ENCODE measurements around the gene EID2. TPM values are rescaled to one million over a fixed set of nuclear protein-coding genes. Genes with fewer than 3 reads are reported as not detected.

Gene EID2
- total and polyA plus RNA-seq, 10 donors: 7.9 to 17.7 (median 13.7) TPM

DNA sequence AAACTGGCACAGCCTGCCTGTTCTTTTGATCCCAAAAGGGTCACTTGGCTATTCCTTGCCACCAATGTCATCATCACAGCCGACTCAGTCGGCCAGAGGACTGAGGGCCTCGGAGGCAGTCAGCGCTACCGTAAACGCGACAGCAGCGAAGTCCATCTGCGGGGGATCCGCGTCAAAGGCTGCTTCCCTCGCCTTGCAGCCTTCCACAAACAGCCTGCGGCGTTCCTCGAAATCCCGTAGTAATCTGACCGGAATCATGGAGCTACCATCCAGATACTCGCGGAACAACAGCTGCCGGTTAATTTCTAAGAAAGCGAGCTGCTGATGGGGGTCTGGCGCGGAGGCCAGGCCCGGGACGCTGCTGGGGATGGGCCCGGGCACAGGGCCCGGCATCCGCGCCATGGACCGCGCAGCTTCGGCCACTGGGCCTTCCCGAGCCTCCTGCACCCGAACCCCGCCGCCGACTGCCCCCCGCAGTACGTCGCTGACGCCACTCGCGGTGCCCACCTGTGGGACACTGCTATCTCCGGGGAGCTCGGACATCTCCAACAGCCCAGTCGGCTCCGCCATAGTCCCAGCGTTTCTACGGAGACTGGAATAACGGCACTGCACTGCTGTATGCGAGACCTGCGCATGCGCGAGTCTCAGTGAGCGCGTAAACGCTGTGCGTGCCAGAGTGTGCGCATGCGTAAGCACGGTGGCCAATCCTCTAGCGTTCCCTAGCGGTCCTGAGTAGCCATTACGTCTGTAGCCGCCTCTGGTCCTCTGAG is 7.5 kb downstream of the EID2 start, which contains the start of gene EID2B:
TSS of gene EID2B (minus strand) at position 620 of the 770 bp plus-strand sequence. CDS start at position 570, 50 bp downstream.
- H3K27me3 ChIP-seq (replicated peaks in 1 of 7): no peaks in the 10 kb centered on the region
- peaks cover 5 to 43% (median 25%) of the 10 kb centered on the region in 6 donors for H3K4me1 ChIP-seq
- H3K27ac ChIP-seq: peak within 1 kb of the TSS; percentile 65 to 90 (median 82)
- peaks cover 0 to 5% (median 0%) of the 10 kb centered on the region in 6 donors for H3K36me3 ChIP-seq
- no peaks in the 10 kb centered on the region for H3K9me3 ChIP-seq
- 0 to 1% (median 0%) methylated on average over 46 to 65 of the region's 65 CpGs for WGBS, 5 donors
- peak within 1 kb of the TSS; percentile 56 to 92 (median 80) for H3K4me3 ChIP-seq
- intact Hi-C loops (cut with DNase I; ENCODE audit: low total_unique reads): loop anchor here (5.0 to 10.0 kb wide), 3 partner anchors 50 to 408 kb away; partner anchors contain the start of genes PAK4, SUPT5H and TIMM50
- DNase-seq: peak; percentile 99
- TF ChIP-seq POLR2AphosphoS5 (IDR thresholded peaks at IDR 0.05) (peak; percentile 90 to 95 (median 93)), POLR2A (IDR thresholded peaks at IDR 0.05) (peak in 1 of 3 donors; percentile 34)
- TF ChIP-seq, protein P1, sequence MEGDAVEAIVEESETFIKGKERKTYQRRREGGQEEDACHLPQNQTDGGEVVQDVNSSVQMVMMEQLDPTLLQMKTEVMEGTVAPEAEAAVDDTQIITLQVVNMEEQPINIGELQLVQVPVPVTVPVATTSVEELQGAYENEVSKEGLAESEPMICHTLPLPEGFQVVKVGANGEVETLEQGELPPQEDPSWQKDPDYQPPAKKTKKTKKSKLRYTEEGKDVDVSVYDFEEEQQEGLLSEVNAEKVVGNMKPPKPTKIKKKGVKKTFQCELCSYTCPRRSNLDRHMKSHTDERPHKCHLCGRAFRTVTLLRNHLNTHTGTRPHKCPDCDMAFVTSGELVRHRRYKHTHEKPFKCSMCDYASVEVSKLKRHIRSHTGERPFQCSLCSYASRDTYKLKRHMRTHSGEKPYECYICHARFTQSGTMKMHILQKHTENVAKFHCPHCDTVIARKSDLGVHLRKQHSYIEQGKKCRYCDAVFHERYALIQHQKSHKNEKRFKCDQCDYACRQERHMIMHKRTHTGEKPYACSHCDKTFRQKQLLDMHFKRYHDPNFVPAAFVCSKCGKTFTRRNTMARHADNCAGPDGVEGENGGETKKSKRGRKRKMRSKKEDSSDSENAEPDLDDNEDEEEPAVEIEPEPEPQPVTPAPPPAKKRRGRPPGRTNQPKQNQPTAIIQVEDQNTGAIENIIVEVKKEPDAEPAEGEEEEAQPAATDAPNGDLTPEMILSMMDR (IDR thresholded peaks at IDR 0.05 in 8 of 11, conservative IDR thresholded peaks at IDR 0.05 in 3 of 11): peak; percentile 94 to 100 (median 98)

DNA sequence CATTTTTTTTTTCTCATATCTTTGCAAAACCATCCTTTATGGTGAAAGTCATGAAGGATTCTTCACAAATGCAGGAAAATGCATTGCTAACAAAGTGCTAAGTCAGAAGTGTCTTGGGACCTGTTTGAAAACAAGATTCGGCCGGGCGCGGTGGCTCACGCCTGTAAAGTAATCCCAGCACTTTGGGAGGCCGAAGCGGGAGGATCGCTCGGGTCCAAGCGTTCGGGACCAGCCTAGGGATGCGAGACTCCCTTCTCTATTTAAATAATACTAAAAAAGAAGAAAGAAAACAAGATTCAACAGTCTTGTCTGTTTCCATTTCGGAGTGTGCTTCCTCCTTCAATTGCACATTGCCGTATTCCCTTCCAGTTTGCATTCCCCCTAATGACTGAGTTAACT is 8.1 kb downstream of the EID2 start:
- intact Hi-C loops (cut with DNase I; ENCODE audit: low total_unique reads): loop anchor here (5.0 to 10.0 kb wide), 3 partner anchors 50 to 407 kb away; partner anchors contain the start of genes PAK4, SUPT5H and TIMM50
- peak overlapping the region; percentile 56 to 92 (median 80) for H3K4me3 ChIP-seq
- no peaks in the 10 kb centered on the region for H3K27me3 ChIP-seq (replicated peaks in 1 of 7)
- H3K4me1 ChIP-seq: peaks cover 5 to 39% (median 23%) of the 10 kb centered on the region in 6 donors
- no peaks in the 10 kb centered on the region for H3K9me3 ChIP-seq
- TF ChIP-seq, protein P1 (IDR thresholded peaks at IDR 0.05 in 8 of 11, conservative IDR thresholded peaks at IDR 0.05 in 3 of 11): no peak
- no peak for TF ChIP-seq POLR2A (IDR thresholded peaks at IDR 0.05)
- TF ChIP-seq POLR2AphosphoS5 (IDR thresholded peaks at IDR 0.05): no peak
- H3K36me3 ChIP-seq: peaks cover 0 to 7% (median 0%) of the 10 kb centered on the region in 6 donors
- no peak for DNase-seq
- H3K27ac ChIP-seq: peak overlapping the region in 7 of 8 donors; percentile 65 to 90 (median 86)
- WGBS, 5 donors: 40 to 55% (median 49%) methylated on average over 14 of the region's 14 CpGs

DNA sequence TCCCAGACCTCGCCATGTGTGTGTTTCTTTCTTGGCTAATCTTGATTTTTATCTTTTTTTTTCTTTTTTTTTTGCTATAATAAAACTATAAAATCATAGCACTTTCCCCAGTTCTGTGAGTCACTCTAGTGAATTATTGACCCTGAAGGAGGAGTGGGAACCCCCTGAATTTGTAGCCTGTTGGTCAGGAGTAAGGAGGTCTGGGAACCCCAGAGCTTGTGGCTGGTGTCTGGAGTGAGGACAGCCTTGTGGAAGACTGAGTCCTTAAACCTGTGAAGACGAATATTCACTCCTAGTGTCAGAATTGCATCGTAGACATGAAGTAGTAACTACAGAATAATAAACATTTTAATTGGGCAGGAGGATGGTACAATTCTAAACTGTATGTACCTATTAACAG is 14.8 kb downstream of the EID2 start:
- TF ChIP-seq POLR2A (IDR thresholded peaks at IDR 0.05) (no peak), POLR2AphosphoS5 (IDR thresholded peaks at IDR 0.05) (no peak)
- TF ChIP-seq, protein P1 (IDR thresholded peaks at IDR 0.05 in 8 of 11, conservative IDR thresholded peaks at IDR 0.05 in 3 of 11): no peak
- H3K27me3 ChIP-seq (replicated peaks in 1 of 7): no peaks in the 10 kb centered on the region
- H3K4me1 ChIP-seq: peaks cover 0 to 10% (median 0%) of the 10 kb centered on the region in 6 donors
- intact Hi-C loops (cut with DNase I; ENCODE audit: low total_unique reads): no loop called here
- 94 to 98% (median 95%) methylated on average over 3 of the region's 3 CpGs for WGBS, 5 donors
- peaks cover 0 to 7% (median 0%) of the 10 kb centered on the region in 6 donors for H3K36me3 ChIP-seq
- DNase-seq: no peak
- no peak overlapping the region for H3K4me3 ChIP-seq
- no peaks in the 10 kb centered on the region for H3K9me3 ChIP-seq
- no peak overlapping the region for H3K27ac ChIP-seq

DNA sequence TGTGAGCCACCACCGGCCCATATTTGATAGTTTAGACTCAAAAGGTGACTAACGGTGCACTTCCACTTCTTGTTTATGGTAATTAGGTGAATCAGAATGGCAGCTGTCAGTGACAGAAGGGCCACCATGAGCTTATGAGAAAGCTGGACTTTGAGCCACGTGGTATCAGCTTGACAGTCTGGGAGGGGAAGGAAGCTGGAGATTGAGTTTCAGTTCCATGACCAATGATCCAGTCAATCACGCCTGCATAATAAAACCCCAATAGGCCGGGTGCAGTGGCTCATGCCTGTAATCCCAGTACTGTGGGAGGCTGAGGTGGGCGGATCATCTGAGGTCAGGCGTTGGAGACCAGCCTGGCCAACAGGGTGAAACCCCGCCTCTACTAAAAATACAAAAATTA is 15.5 kb downstream of the EID2 start:
- WGBS, 5 donors: 66 to 83% (median 70%) methylated on average over 8 of the region's 8 CpGs
- H3K9me3 ChIP-seq: no peaks in the 10 kb centered on the region
- no peak overlapping the region for H3K4me3 ChIP-seq
- no peaks in the 10 kb centered on the region for H3K27me3 ChIP-seq (replicated peaks in 1 of 7)
- H3K27ac ChIP-seq: no peak overlapping the region
- H3K4me1 ChIP-seq: peaks cover 0 to 2% (median 0%) of the 10 kb centered on the region in 6 donors
- intact Hi-C loops (cut with DNase I; ENCODE audit: low total_unique reads): no loop called here
- no peak for DNase-seq
- peaks cover 0 to 7% (median 0%) of the 10 kb centered on the region in 6 donors for H3K36me3 ChIP-seq
- TF ChIP-seq, protein P1 (IDR thresholded peaks at IDR 0.05 in 8 of 11, conservative IDR thresholded peaks at IDR 0.05 in 3 of 11): no peak
- TF ChIP-seq POLR2A (IDR thresholded peaks at IDR 0.05) (no peak), POLR2AphosphoS5 (IDR thresholded peaks at IDR 0.05) (no peak)

Data from spleen (tissue), 11 donors.